SIG-M5 (cell line): Measurements from ENCODE around the gene CANT1.

ENCODE experiments used
- DNase-seq: peaks from one replicate; lab custom pipeline; 2025; lab: John Stamatoyannopoulos, UW

The CANT1 gene

DNA sequence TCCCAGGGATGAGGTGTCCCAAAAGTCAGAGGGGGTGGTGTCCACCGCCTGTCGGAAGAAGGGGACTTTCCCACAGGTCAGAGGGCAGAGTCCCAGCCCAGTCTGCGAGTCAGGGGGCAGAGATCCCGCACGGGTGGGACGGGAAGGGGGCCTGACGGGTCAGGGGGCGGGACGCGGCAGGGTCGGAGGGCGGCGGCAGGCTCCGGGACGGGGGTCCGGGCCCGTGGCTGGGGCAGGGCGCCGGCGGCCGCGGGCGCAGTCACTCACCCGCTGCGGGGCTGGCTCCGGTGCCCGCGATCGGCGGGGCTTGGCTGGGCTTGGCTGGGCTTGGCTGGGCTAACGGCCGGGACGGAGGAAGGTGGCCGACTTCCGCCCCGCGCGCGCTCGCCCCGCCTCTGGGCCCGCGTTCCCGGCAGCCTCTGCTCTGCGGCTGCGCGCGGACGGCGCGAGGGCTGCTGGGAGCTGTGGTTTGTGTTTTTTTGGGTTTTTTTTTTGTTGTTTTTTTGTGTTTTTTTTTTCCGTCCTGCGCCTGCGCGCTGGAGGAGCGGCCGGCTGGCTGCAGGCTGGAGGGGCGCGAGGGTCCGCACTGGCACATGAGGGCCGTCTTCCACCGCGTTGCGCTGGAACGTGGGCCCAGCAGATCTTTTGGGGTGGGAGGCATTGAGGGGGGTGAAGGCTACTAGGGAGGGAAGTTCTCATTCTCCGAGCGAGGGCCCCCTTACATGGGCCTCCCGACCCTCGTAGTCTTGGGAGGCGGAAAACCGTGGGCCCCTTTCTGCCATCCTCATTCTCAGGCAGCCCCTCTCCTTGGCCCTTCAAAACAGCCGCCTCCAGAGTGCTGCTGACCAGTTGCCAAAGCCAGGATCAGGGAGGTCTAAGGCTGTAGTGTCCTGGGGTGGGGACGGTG, at the start of gene CANT1:
Gene CANT1, minus strand, starts transcription at position 368 of the 907 bp plus-strand sequence. CDS start 12,142 bp downstream, outside the sequence.
- DNase-seq, result no peak

DNA sequence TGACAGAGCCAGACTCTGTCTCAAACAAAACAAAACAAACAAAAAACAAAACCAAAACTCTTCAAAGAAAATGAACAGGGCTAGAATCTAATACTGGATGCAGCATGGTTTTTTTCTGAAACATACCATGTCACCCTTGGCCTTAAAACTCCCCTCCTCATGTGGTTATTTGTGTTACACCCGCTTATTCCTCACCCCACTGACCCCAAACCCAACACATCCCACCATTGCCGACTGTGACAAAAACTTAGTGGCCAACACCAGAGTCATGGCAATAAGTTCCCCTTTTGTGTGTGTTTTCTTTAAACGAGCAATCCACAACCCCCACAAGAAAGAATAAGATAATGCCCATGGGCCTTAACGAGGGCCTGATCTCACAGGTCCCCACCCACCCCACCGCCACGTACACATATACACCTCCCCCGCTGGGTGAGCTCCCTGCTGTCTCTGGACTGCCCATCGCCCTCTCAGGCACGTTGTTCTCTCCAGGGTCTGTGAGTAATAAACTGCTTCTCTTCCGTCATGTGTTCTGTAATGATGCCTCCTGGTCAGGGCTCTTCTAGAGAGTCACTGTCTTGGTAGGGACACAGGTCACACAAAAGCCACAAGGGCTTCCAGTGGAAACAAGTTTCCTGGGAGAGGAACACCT, 48.3 kb upstream of the CANT1 start:
- no peak for DNase-seq

DNA sequence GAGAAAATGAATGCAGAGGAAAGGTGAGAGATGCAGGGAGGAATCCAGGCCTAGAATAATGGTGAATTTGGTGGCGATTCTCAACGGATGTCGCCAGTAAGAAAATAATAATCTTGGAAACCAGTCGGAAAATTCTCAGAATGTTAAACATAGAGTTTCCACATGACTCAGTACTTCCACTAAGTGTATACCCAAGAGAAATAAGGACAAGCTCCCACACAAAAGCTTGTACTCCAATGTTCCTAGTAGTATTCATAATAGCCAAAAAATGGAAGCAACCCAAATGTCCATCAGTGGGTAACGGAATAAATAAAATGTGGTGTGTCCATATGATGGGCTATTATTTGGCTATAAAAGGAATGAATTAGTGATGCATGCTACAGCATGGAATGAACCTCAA, 45.6 kb upstream of the CANT1 start:
- DNase-seq, result no peak

DNA sequence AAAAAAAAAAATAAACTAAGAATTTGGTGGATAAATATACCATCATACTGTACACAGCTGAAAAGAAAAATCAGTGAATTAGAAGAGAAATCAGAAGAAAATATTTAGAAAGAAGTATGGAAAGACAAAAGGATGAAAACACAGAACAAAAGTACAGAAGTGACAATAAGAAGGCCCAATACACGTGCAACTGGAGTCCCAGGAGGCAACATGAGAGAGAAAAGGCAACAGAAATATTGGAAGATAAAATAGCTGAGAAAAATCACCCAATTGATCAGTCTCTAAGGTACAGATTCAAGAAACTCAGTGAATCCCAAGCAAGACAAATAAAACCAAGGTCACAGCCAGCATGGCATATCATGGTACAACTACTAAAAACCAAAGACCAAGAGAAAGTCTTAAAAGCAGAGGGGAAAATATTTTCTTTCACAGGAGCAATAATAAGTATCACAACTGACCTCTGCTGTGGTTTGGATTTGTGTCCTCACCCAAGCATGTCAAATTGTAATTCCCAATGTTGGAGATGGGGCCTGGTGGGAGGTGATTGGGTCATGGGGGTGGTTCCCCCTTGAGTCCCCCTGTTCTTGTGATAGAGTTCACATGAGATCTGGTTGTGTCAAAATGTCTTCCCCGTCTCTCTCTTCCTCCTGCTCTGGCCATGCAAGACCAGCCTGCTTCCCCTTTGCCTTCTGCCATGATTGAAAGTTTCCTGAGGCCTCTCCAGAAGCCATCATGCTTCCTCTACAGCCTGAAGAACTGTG, 44.8 kb upstream of the CANT1 start:
- DNase-seq, result no peak

DNA sequence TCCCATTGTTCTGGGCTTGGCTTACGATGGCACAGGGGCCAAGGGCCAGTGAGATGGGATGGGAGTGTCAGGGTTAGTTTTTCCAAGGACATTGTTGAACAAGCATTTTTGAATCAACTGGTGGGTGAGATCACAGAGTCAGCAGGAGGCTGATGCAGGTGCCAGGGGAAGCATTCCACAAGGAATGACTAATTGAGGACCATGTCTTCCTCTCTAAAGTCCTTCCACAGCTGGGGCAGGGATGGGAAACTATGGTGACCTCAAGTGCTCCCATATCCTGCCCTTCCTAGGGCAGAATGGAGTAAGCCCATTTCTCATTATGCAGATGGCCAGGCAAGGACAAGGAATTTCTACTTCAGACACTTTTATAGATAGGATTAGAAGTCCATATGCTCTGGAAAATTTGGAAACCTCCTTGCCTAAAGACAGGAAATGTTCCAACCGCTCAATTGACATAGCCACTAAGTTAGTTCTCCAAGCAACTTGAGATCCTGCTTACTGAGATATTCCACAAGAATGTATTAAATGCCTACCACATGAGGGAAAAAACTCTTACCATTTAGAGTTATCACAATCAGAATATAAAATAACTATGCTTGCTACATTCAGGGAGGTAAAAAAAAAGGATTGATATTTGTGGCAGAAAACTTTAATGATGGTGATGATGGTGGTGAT, 43.8 kb upstream of the CANT1 start:
- no peak for DNase-seq

DNA sequence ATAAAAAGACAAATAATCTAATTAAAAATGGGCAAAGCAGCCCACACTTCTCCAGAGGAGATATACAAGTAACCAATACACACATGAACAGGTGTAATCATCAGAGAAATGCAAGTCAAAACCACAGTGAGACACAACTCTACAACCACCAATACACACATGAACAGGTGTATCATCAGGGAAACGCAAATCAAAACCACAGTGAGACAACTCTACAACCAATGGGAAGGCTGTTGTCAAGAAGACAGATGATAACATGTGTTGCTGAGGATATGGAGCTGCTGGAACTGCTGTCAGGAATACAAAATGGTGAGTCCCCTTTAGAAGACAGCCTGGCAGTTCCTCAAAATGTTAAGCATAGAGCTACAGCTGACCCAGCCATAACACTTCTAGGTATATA, 42.6 kb upstream of the CANT1 start:
- DNase-seq, result no peak

DNA sequence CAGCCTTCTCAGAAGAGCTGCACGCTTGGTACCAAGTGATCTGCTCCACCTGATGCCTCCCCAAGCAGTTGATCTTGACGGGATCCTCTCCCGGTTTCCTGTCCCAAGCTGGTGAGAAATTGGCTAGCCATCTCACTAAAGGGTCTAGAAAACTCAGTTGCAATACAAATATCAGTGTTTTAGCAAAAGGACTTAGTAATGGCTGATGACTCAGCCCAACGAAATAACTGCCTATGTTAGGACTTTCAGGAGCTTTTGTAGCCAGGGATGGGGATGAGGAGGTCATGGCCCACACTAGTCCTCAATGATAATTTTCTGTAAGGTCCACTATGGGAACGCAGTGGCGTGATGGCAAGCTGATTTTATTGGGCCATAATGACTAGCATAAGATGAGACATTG, 41.7 kb upstream of the CANT1 start:
- DNase-seq, result no peak

DNA sequence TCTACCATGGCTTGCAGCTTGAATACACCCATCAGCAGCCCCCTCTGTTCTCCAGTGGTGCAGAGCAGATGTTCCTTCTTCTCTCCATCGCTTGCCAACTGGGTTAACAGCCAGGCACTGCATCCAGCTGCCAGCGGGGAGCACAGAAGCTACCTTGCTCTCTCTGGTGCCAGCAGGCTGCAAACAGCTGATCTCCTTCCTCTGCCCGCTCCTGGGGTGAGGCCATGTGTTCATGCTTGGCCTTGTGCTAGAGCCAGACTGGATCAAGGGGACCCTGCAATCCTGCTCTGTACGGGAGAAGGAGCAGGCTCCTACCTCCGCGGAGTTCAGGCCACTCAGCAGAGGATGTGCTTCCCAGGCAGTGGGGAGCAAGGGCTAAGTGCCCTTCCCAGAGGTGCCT, 41.0 kb upstream of the CANT1 start:
- DNase-seq, result no peak

DNA sequence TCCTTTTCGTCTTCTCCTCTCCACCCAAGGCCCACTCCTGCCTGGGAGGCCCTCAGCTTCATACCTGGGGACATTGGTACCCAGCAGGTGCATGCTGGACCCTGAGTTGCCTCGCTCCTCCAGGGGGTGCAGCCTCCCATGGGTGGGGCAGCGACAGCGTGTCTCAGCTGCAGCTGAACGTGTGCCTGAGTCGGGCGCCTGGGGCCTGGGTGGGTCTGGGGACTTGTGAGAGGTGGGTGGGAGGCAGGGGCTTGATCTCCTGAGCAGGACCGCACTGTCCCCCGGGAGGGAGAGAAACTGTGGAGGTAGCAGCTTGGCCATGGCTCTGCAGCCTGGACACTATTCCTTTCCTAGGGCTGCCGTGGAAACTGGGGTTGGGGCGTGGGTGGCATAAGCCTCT, 40.3 kb upstream of the CANT1 start:
- DNase-seq, result no peak

DNA sequence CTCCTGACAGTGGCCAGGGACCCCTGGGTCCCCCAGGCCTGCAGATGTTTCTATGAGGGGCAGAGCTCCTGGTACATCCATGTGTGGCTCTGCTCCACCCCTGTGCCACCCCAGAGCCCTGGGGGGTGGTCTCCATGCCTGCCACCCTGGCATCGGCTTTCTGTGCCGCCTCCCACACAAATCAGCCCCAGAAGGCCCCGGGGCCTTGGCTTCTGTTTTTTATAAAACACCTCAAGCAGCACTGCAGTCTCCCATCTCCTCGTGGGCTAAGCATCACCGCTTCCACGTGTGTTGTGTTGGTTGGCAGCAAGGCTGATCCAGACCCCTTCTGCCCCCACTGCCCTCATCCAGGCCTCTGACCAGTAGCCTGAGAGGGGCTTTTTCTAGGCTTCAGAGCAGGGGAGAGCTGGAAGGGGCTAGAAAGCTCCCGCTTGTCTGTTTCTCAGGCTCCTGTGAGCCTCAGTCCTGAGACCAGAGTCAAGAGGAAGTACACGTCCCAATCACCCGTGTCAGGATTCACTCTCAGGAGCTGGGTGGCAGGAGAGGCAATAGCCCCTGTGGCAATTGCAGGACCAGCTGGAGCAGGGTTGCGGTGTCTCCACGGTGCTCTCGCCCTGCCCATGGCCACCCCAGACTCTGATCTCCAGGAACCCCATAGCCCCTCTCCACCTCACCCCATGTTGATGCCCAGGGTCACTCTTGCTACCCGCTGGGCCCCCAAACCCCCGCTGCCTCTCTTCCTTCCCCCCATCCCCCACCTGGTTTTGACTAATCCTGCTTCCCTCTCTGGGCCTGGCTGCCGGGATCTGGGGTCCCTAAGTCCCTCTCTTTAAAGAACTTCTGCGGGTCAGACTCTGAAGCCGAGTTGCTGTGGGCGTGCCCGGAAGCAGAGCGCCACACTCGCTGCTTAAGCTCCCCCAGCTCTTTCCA, 39.5 kb upstream of the CANT1 start:
- no peak for DNase-seq

DNA sequence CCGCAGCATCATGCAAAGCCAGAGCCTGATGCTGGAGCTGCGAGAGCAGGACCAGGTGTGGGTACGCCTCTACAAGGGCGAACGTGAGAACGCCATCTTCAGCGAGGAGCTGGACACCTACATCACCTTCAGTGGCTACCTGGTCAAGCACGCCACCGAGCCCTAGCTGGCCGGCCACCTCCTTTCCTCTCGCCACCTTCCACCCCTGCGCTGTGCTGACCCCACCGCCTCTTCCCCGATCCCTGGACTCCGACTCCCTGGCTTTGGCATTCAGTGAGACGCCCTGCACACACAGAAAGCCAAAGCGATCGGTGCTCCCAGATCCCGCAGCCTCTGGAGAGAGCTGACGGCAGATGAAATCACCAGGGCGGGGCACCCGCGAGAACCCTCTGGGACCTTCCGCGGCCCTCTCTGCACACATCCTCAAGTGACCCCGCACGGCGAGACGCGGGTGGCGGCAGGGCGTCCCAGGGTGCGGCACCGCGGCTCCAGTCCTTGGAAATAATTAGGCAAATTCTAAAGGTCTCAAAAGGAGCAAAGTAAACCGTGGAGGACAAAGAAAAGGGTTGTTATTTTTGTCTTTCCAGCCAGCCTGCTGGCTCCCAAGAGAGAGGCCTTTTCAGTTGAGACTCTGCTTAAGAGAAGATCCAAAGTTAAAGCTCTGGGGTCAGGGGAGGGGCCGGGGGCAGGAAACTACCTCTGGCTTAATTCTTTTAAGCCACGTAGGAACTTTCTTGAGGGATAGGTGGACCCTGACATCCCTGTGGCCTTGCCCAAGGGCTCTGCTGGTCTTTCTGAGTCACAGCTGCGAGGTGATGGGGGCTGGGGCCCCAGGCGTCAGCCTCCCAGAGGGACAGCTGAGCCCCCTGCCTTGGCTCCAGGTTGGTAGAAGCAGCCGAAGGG, 38.6 kb upstream of the CANT1 start:
- no peak for DNase-seq

DNA sequence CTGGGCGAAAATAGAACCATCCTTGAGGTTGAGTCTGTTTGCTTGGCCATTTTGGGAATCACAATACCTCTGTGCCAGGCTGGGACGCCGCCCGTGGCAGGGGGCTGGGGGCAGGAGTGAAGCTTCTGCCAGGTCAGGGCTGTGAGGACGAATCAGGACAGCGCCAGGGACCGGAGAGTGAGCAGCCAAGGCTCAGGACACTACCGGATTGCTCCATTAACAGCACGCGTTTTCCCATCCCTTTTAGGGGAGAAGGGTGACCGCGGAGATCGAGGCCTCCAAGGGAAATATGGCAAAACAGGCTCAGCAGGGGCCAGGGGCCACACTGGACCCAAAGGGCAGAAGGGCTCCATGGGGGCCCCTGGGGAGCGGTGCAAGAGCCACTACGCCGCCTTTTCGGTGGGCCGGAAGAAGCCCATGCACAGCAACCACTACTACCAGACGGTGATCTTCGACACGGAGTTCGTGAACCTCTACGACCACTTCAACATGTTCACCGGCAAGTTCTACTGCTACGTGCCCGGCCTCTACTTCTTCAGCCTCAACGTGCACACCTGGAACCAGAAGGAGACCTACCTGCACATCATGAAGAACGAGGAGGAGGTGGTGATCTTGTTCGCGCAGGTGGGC, 37.8 kb upstream of the CANT1 start:
- DNase-seq, result no peak

DNA sequence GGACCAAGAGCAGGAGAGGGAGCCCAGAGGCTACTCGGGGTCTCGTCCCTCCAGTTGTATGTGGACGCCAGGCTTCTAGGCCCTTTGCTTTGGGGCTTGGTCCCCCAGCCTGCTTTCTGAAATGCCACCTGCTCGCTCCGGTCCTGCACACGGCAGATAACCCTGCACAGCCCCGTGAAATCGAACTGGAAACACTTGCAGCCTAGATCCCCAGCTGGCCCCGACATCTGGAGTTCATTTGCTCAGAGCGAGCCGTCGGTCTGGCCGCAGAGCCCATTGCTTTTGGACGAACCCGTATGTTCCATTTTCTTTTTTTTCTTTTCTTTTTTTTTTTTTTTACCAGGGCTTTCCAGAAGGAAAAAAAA, 37.3 kb upstream of the CANT1 start:
- no peak for DNase-seq

DNA sequence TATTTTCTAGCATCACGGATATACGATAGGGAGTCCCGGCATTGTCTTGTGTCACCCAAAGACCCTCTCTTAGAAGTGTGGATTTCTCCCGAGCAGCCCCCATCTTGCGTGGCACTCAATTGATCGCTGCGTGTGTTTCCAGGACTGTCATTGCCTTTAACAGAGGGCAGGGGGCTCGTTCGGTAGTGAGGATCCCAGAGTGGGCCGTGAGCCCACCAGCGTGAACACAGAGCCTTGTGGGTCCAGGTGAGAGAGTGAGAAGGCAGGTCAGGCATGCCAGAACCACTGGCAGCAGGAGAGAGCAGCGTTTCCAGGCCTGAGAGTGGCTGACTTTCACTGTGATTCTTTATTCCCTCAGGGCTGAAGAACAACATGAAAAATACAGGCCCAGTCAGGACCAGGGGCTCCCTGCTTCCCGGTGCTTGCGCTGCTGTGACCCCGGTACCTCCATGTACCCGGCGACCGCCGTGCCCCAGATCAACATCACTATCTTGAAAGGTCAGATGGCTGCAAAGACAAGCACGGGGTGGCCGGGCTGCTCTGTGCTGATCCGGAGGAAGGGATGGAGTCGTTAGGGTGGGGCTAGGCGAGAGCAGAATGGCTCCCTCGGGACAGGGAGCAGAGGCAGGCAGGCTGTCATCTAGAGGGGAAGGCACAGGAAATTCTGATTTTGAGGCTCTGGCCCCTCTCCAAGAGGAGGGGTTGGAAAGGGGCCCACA, 36.8 kb upstream of the CANT1 start:
- DNase-seq, result no peak

DNA sequence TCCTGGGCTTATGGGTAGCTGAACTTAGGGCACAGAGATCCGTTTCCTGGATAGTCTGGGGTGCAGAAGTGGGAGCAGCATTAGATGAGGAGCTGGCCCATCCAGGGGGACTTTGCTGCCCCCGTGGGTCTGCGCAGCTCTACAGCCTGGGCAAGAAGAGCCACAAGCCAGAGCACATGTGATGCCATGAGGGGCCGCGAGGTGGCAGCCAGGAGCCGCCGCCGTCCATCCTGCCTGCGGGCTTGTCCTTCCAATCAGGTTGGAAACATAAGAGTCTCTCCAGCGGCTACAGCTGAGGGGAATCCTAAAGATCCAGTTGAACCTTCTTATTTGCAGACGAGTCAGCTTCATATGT, 36.3 kb upstream of the CANT1 start:
- DNase-seq, result no peak

DNA sequence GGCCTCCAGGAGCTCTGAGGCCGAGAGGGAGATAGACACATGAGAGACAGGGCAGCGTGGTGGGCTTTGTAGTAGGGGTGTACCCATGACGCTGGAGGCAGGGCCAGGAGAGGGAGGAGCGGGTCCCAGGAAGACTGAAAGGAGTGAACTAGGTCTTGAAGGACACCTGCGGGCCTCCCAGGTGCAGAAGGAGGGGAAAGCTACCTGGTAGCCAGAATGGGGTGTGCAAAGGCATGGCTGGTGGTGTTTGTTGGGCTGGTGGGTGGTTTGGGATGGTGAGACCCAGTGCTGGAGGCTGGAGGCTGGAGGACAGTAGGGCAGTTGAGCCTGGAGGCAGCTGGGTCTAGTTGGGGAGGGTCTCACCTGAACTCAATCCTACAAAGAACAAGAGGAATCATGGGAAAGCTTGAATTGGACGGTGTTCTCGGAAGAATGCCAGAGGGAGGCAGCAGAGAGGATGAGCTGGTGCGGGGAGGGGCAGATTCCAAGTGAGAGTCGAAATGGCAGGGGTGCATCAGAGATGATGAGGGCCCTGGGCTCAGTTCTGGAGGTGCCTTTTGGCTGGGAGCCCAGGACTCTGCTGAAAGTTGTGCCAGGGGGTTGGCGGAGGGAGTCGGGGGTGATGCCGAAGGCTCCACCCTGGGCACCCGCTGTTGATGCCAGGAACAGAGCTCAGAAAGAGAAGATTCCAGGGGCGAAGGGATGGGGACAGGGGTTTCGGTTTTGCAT, 35.6 kb upstream of the CANT1 start:
- no peak for DNase-seq

DNA sequence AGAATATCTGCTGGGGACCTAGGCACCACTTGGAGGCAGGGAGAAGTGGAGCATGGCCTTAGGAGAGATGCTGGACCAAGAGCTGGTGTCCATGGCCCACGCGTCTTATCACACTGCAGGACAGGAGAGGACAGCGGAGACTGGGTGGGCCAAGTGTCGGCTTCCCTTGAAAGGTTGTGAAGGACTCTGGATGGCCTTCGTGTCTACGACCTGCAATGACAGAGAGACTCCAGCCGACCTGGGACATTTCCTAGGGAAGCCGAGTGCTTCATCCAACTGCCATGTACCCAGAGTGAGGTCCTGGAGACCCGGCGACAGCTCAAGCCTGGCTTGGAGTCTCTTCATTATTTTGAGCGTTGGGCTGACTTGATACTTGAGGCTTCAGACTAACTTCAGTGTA, 34.9 kb upstream of the CANT1 start:
- no peak for DNase-seq

DNA sequence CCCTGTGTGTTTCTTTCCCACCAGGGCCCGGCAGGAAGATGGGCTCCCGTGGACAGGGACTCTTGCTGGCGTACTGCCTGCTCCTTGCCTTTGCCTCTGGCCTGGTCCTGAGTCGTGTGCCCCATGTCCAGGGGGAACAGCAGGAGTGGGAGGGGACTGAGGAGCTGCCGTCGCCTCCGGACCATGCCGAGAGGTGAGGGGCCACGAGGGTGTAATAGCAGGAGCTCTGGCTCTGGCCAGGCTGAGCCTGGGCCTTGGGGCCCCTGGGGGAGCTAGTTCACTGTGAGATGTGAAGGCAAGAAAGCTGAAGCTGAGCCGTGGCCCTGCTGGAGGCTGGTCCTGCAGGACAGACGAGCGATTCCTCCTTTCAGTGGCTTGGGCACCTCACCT, 34.4 kb upstream of the CANT1 start:
- DNase-seq, result no peak
